ENCODE data around the gene SHISA8. TPM values are rescaled to one million over a fixed set of nuclear protein-coding genes. Genes with fewer than 3 reads are reported as not detected.

Gene SHISA8
- 0.22 and 0.45 TPM in 2 replicates for total RNA-seq (ENCODE audit: low replicate concordance)
- long read RNA-seq: 0 reads

GRCh38 chr22:41915035-41915785, at the start of gene SHISA8:
Gene SHISA8 (minus strand): TSS chr22:41915074. CDS start chr22:41914667, 407 bp downstream.
- peak within 1 kb of the TSS; percentile 69 for H3K4me3 Mint-ChIP-seq
- H3K27ac Mint-ChIP-seq: no peak within 1 kb of the TSS
- peaks cover 4% of the 10 kb centered on the region for H3K4me1 Mint-ChIP-seq (ENCODE audit: unreplicated experiment)
- TF ChIP-seq, protein P1, sequence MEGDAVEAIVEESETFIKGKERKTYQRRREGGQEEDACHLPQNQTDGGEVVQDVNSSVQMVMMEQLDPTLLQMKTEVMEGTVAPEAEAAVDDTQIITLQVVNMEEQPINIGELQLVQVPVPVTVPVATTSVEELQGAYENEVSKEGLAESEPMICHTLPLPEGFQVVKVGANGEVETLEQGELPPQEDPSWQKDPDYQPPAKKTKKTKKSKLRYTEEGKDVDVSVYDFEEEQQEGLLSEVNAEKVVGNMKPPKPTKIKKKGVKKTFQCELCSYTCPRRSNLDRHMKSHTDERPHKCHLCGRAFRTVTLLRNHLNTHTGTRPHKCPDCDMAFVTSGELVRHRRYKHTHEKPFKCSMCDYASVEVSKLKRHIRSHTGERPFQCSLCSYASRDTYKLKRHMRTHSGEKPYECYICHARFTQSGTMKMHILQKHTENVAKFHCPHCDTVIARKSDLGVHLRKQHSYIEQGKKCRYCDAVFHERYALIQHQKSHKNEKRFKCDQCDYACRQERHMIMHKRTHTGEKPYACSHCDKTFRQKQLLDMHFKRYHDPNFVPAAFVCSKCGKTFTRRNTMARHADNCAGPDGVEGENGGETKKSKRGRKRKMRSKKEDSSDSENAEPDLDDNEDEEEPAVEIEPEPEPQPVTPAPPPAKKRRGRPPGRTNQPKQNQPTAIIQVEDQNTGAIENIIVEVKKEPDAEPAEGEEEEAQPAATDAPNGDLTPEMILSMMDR (conservative IDR thresholded peaks at IDR 0.05): no peak
- peaks cover 65% of the 10 kb centered on the region for H3K27me3 Mint-ChIP-seq
- no peaks in the 10 kb centered on the region for H3K36me3 Mint-ChIP-seq
- H3K9me3 Mint-ChIP-seq: no peaks in the 10 kb centered on the region
- no peak for DNase-seq (ENCODE audit: extremely low spot score, unreplicated experiment)

- Mint-ChIP-seq H3K9me3 (no peaks in the 10 kb centered on the region), H3K27me3 (no peaks in the 10 kb centered on the region), H3K4me3 (no peak overlapping the region), H3K36me3 (no peaks in the 10 kb centered on the region), H3K27ac (no peak overlapping the region), H3K4me1 (ENCODE audit: unreplicated experiment) (peaks cover 29% of the 10 kb centered on the region)
- DNase-seq (ENCODE audit: extremely low spot score, unreplicated experiment): no peak
- TF ChIP-seq, protein P1 (conservative IDR thresholded peaks at IDR 0.05): no peak
These were observed 49.2 kb upstream of the SHISA8 start for GRCh38 chr22:41964112-41964491.

GRCh38 chr22:41963453-41964111, 48.7 kb upstream of the SHISA8 start:
- Mint-ChIP-seq H3K9me3 (no peaks in the 10 kb centered on the region), H3K27me3 (no peaks in the 10 kb centered on the region), H3K4me1 (ENCODE audit: unreplicated experiment) (peaks cover 29% of the 10 kb centered on the region), H3K27ac (no peak overlapping the region), H3K36me3 (no peaks in the 10 kb centered on the region), H3K4me3 (no peak overlapping the region)
- DNase-seq (ENCODE audit: extremely low spot score, unreplicated experiment): no peak
- TF ChIP-seq, protein P1 (conservative IDR thresholded peaks at IDR 0.05): no peak

DNA sequence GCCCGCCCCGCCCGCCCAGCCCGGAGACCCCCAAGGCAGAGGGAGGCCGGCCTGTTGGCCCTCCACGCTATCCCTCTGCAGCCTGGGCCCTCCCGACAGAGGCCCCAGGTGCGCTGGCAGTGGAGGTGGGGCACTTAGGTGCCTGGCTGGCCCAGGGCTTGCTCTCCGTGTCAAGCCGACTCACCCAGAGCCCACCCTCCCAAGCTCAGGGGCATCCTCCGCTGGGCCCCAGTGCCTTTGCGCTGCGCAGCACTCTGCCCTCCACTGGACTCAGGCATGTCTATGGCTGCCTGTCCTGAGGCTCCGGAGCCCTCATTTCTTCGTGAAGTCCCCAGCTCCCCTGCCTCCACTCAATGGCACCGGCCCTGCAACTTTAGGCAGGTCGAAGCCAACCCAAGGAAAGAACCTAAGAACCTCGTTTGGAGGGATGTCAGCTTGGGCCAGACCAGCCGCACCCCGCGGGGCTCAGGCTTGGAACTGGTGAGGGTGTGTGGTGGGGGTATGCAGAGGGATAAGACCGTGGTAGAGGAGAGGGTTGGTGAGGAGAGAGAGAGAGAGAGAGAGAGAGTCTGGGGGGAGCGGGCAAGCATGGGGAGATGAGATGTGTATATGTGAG, 43.2 kb upstream of the SHISA8 start:
- TF ChIP-seq, protein P1 (conservative IDR thresholded peaks at IDR 0.05): no peak
- Mint-ChIP-seq H3K27me3 (peaks cover 3% of the 10 kb centered on the region), H3K27ac (no peak overlapping the region), H3K36me3 (no peaks in the 10 kb centered on the region), H3K9me3 (no peaks in the 10 kb centered on the region), H3K4me1 (ENCODE audit: unreplicated experiment) (peaks cover 15% of the 10 kb centered on the region), H3K4me3 (no peak overlapping the region)
- no peak for DNase-seq (ENCODE audit: extremely low spot score, unreplicated experiment)

DNA sequence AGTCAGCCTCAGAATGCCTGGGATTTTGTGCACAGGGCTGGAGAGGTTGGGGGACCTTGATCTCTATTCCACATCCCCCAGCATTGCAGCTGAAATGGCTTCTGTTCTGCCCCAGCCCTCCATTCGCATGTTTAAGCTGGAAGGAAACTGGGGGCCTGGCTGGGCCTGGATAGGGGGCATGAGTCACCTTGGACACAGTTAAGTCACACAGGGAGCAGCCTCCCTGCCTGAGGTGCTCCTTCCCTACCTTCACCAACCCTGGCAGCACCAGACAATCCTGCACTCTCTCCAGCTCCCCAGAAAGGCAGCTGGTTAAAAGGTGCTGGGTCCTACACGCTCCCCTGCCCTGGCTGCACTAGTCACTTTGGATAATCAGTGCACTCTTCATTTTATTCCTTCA, 37.8 kb upstream of the SHISA8 start:
- DNase-seq (ENCODE audit: extremely low spot score, unreplicated experiment): no peak
- Mint-ChIP-seq H3K27ac (no peak overlapping the region), H3K4me3 (no peak overlapping the region), H3K27me3 (peaks cover 3% of the 10 kb centered on the region), H3K36me3 (no peaks in the 10 kb centered on the region), H3K9me3 (no peaks in the 10 kb centered on the region), H3K4me1 (ENCODE audit: unreplicated experiment) (peaks cover 24% of the 10 kb centered on the region)
- TF ChIP-seq, protein P1 (conservative IDR thresholded peaks at IDR 0.05): no peak

All from type B pancreatic cell (in vitro differentiated cells).